HepG2 (cell line): ENCODE results near the gene SF3B5. TPM values are rescaled to one million over a fixed set of nuclear protein-coding genes. Genes with fewer than 3 reads are reported as not detected.

Experiments used
- ATAC-seq: fragments of 200-7000 bp; cut with Tn5 transposase; 3 replicates; pipeline ENCODE4 v1.9.1; 2020; ENCODE audit warnings: mild to moderate bottlenecking, moderate library complexity
- BruUV-seq: library from RNA; stranded (reverse); fragments of 400-500 nt; replicated peaks from 2 replicates; lab custom pipeline; 2021; lab: Mats Ljungman, UMichigan
- CTCF ChIA-PET: fragments of 300-600 bp; formaldehyde crosslinking; extraction: SDS; loops from one replicate; lab custom pipeline; 2021; ENCODE audit warnings: low total read pairs, inconsistent platforms, low intra/inter-chr PET ratio; lab: Yijun Ruan, JAX
- POLR2A ChIA-PET: fragments of 350-600 bp; sonication (Branson Sonifier 250); formaldehyde crosslinking; loops from one replicate; lab custom pipeline; 2020; ENCODE audit warnings: antibody characterized with exemption, inconsistent platforms; lab: Yijun Ruan, JAX
- DNase-seq: peaks from one replicate; pipeline ENCODE4 v3.0.0-alpha.2; 2015; ENCODE audit warnings: low spot score
- FAIRE-seq: peaks from 3 replicates; lab custom pipeline; 2011; peaks lifted over from hg19 to GRCh38; lab: Jason Lieb, UNC
- H2AFZ ChIP-seq: one replicate; pipeline ENCODE4 v1.6.1; 2011; ENCODE audit warnings: low read length, inconsistent platforms
- H3K27ac ChIP-seq: fragments of 300-600 bp; 3 replicates; pipeline ENCODE4 v1.8.0; 2011; ENCODE audit warnings: mixed run types, mild to moderate bottlenecking, mixed read lengths, low read length, inconsistent platforms; ENCODE audit not compliant: insufficient read depth; ENCODE audit errors: extremely low read length
- H3K27me3 ChIP-seq, 2 experiments: fragments of 200-600 bp in 1 of 2; 2 replicates in 1 of 2; 3 replicates in 1 of 2; pipeline versions ENCODE4 v1.6.0 to v1.8.0; 2011; ENCODE audit warnings: low read length in 2 of 2, mild to moderate bottlenecking in 2 of 2, moderate library complexity in 2 of 2, inconsistent platforms in 1 of 2; ENCODE audit not compliant: insufficient read depth in 2 of 2, control insufficient read depth in 1 of 2
- H3K36me3 ChIP-seq, 2 experiments: fragments of 200-600 bp in 1 of 2; replicated peaks in 1 of 2; 2 replicates in 1 of 2; 3 replicates in 1 of 2; pipeline versions ENCODE4 v1.5.1 to v1.8.0; 2011; ENCODE audit warnings: low read length in 2 of 2, inconsistent platforms in 1 of 2; ENCODE audit not compliant: insufficient read depth in 2 of 2, control insufficient read depth in 1 of 2
- H3K4me1 ChIP-seq: 2 replicates; pipeline ENCODE4 v1.5.1; 2012; ENCODE audit warnings: low read length, inconsistent platforms; ENCODE audit not compliant: insufficient read depth
- H3K4me2 ChIP-seq: 2 replicates; pipeline ENCODE4 v1.6.0; 2011; ENCODE audit warnings: low read depth, low read length, inconsistent platforms
- H3K4me3 ChIP-seq, 3 experiments: fragments of 200-600 bp in 1 of 3; sonication (generic), shearing (Covaris generic) in 1 of 3; replicated peaks in 1 of 3; 2 replicates each; pipeline ENCODE4 v1.5.1; 2011 to 2016; ENCODE audit warnings: low read length in 3 of 3, inconsistent platforms in 2 of 3, low read depth in 2 of 3, mild to moderate bottlenecking in 2 of 3, control low read depth in 1 of 3, mixed read lengths in 1 of 3; ENCODE audit not compliant: insufficient read depth in 1 of 3
- H3K79me2 ChIP-seq: one replicate; pipeline ENCODE4 v1.6.1; 2011; ENCODE audit warnings: low read length, inconsistent platforms; ENCODE audit not compliant: insufficient read depth
- H3K9ac ChIP-seq: 2 replicates; pipeline ENCODE4 v1.6.0; 2011; ENCODE audit warnings: mild to moderate bottlenecking, low read depth, low read length, inconsistent platforms; ENCODE audit not compliant: insufficient read depth
- H3K9me3 ChIP-seq: 2 replicates; pipeline ENCODE4 v1.5.1; 2012; ENCODE audit warnings: mild to moderate bottlenecking, low read length
- H4K20me1 ChIP-seq: 2 replicates; pipeline ENCODE4 v1.6.0; 2011; ENCODE audit warnings: inconsistent platforms, mild to moderate bottlenecking, low read length, moderate library complexity; ENCODE audit not compliant: insufficient read depth
- FOXC1 ChIP-seq: sonication (generic); formaldehyde crosslinking; IDR thresholded peaks from 2 replicates; pipeline ENCODE4 v1.8.0; 2022; ENCODE audit warnings: mild to moderate bottlenecking, missing genetic modification reagents, borderline replicate concordance
- POLR2A ChIP-seq, 2 experiments: IDR thresholded peaks; 2 replicates each; pipeline ENCODE4 v1.6.1; 2011; ENCODE audit warnings: low read depth in 2 of 2, low read length in 2 of 2, mild to moderate bottlenecking in 1 of 2, moderate library complexity in 1 of 2; ENCODE audit not compliant: insufficient read depth in 1 of 2
- SRY ChIP-seq: sonication (generic); formaldehyde crosslinking; IDR thresholded peaks from 2 replicates; pipeline ENCODE4 v1.8.0; 2022; ENCODE audit warnings: mild to moderate bottlenecking, missing genetic modification reagents
- ZBTB10 ChIP-seq: sonication (generic); formaldehyde crosslinking; IDR thresholded peaks from 2 replicates; pipeline ENCODE4 v1.4.0; 2020; ENCODE audit warnings: missing genetic modification reagents, borderline replicate concordance
- ZNF766 ChIP-seq: sonication (generic); formaldehyde crosslinking; IDR thresholded peaks from 2 replicates; pipeline ENCODE4 v1.5.0; 2020; ENCODE audit warnings: missing genetic modification reagents, borderline replicate concordance
- ZNF770 ChIP-seq: sonication (generic); formaldehyde crosslinking; IDR thresholded peaks from 2 replicates; pipeline ENCODE4 v1.5.0; 2020; ENCODE audit warnings: mild to moderate bottlenecking, missing genetic modification reagents
- ZNF83 ChIP-seq: sonication (generic); formaldehyde crosslinking; IDR thresholded peaks from 2 replicates; pipeline ENCODE4 v1.4.0; 2020; ENCODE audit warnings: missing genetic modification reagents, mild to moderate bottlenecking, borderline replicate concordance
- WGBS: methylation state at CpG from one replicate; pipeline ENCODE4 v1.1.6; 2017; ENCODE audit warnings: low lambda C conversion rate; 5-methylcytosine and 5-hydroxymethylcytosine counted together
- in situ Hi-C: cut with HindIII; loops from 2 replicates; pipeline ENCODE4 v1.10.0; 2017; ENCODE audit warnings: low pct_unique_long_range_greater_than_20kb; ENCODE audit not compliant: extremely low pct_ligation_motif_present
- intact Hi-C: fragments of 100-400 bp; cut with micrococcal nuclease; formaldehyde crosslinking; loops from one replicate; pipeline ENCODE4 v1.10.0; 2022; ENCODE audit not compliant: unreplicated experiment
- polyA plus RNA-seq, 8 experiments: library from polyadenylated mRNA; depleted of rRNA in 3 of 8; stranded (reverse) in 7 of 8; unstranded in 1 of 8; fragments of >200 nt; fragmentation: Illumina TruSeq in 4 of 8; extraction: Trizol in 4 of 8; gene quantifications; 2 replicates each; pipeline versions ENCODE4 v1.2.1 to v1.2.3, GENCODE V29; 2011 to 2016; ENCODE audit warnings: low read depth in 4 of 8, missing spikeins in 1 of 8, mixed read lengths in 1 of 8; ENCODE audit not compliant: insufficient read depth in 1 of 8
- total RNA-seq, 5 experiments: library from RNA; depleted of rRNA; stranded (reverse); fragments of >200 nt; fragmentation: Illumina TruSeq; extraction: Trizol; gene quantifications; 2 replicates each; pipeline ENCODE4 v1.2.3, GENCODE V29; 2016; ENCODE audit warnings: low read depth in 1 of 5

Gene SF3B5
- total and polyA plus RNA-seq, 2 of the 13 experiments (the other 11 are each of a cell fraction or from before 2014, with no cell fraction given) = 263 to 292 TPM

GRCh38 chr6:144093658-144094057 is 1.7 kb downstream of the SF3B5 start:
- H3K27me3 ChIP-seq = no peaks in the 10 kb centered on the region; a peak in 1 of 5 replicates
- intact Hi-C loops (no loop called here), in situ Hi-C loops (no loop called here)
- DNase-seq (no peak), FAIRE-seq (no peak), ATAC-seq (no peak)
- no peak overlapping the region for H2AFZ ChIP-seq
- TF ChIP-seq POLR2A (IDR thresholded peaks at IDR 0.05; ENCODE audit: insufficient read depth in 1 of 2, low read depth in 2 of 2, low read length in 2 of 2) (peak in 1 of 2 experiments; percentile 24; a peak in 1 of 4 replicates), SRY (CRISPR knock-in tag) (no peak), ZNF766 (CRISPR knock-in tag) (no peak), ZNF83 (no peak), ZNF770 (peak; percentile 64; the same call in 1 of the 2 replicates), FOXC1 (CRISPR knock-in tag) (no peak), ZBTB10 (CRISPR knock-in tag) (no peak)
- peaks cover 30% of the 10 kb centered on the region for H3K4me1 ChIP-seq
- H3K79me2 ChIP-seq = peaks cover 20% of the 10 kb centered on the region
- no peaks in the 10 kb centered on the region for H3K36me3 ChIP-seq
- H3K4me2 ChIP-seq = peak overlapping the region; percentile 89
- CTCF ChIA-PET = no interaction called here
- no TSS peak for BruUV-seq
- 94% methylated on average over 7 of the region's 7 CpGs for WGBS
- no peak overlapping the region for H3K27ac ChIP-seq
- peak overlapping the region; percentile 88 to 100 (median 98); a peak in 5 of 6 replicates for H3K4me3 ChIP-seq
- H3K9me3 ChIP-seq = no peaks in the 10 kb centered on the region
- POLR2A ChIA-PET = no interaction called here
- peak overlapping the region; percentile 91; the same call in 1 of the 2 replicates for H3K9ac ChIP-seq
- no peaks in the 10 kb centered on the region for H4K20me1 ChIP-seq
